Lung (tissue), 12 donors: ENCODE results near the gene NACC1. TPM values are rescaled to one million over a fixed set of nuclear protein-coding genes. Genes with fewer than 3 reads are reported as not detected.

ENCODE experiments used
- ATAC-seq: fragments of 200-7000 bp; cut with Tn5 transposase; one replicate; pipeline ENCODE4 v1.9.1; 2020; ENCODE audit warnings: moderate number of reproducible peaks; ENCODE audit not compliant: insufficient read depth, low FRiP score
- DNase-seq, 3 donors: peaks; one replicate each; pipeline ENCODE4 v3.0.0-alpha.2; 2013 to 2017
- H3K27ac ChIP-seq, 2 donors: one replicate each; pipeline ENCODE4 v1.5.1; 2013; ENCODE audit warnings: mild to moderate bottlenecking in 2 of 2, moderate library complexity in 2 of 2, control low read depth in 1 of 2, inconsistent platforms in 1 of 2, low read depth in 1 of 2, low read length in 1 of 2
- H3K27me3 ChIP-seq, 3 donors: one replicate each; pipeline ENCODE4 v1.5.1; 2013; ENCODE audit warnings: low read length in 2 of 3; ENCODE audit not compliant: control insufficient read depth in 3 of 3, insufficient read depth in 3 of 3
- H3K36me3 ChIP-seq, 4 donors: one replicate each; pipeline ENCODE4 v1.5.1; 2013; ENCODE audit warnings: low read length in 4 of 4, mild to moderate bottlenecking in 1 of 4, moderate library complexity in 1 of 4; ENCODE audit not compliant: control insufficient read depth in 4 of 4, insufficient read depth in 4 of 4
- H3K4me1 ChIP-seq, 5 donors: one replicate each; pipeline ENCODE4 v1.5.1; 2013; ENCODE audit warnings: low read length in 5 of 5, mild to moderate bottlenecking in 2 of 5, moderate library complexity in 1 of 5; ENCODE audit not compliant: control insufficient read depth in 5 of 5, insufficient read depth in 5 of 5
- H3K4me3 ChIP-seq: one replicate; pipeline ENCODE4 v1.5.1; 2013; ENCODE audit warnings: mild to moderate bottlenecking, control low read depth, moderate library complexity
- H3K9ac ChIP-seq, 2 donors: one replicate each; pipeline ENCODE4 v1.5.1; 2013; ENCODE audit warnings: low read length in 2 of 2, control low read depth in 1 of 2; ENCODE audit not compliant: insufficient read depth in 1 of 2
- H3K9me3 ChIP-seq, 4 donors: one replicate each; pipeline ENCODE4 v1.5.1; 2013; ENCODE audit warnings: low read length in 3 of 4, mild to moderate bottlenecking in 1 of 4, moderate library complexity in 1 of 4; ENCODE audit not compliant: control insufficient read depth in 4 of 4, insufficient read depth in 3 of 4
- CTCF ChIP-seq: IDR thresholded peaks from 2 replicates; pipeline ENCODE4 v1.5.1; 2012; ENCODE audit warnings: mild to moderate bottlenecking; ENCODE audit errors: control extremely low read depth, extremely low read depth
- WGBS, 2 donors: extraction: QIAGEN DNeasy Blood & Tissue Kit; methylation state at CpG; one replicate each; pipeline ENCODE4 v1.1.7; 2013; 5-methylcytosine and 5-hydroxymethylcytosine counted together
- polyA plus RNA-seq, 2 donors: library from polyadenylated mRNA; stranded (reverse); fragments of 200-250 nt; gene quantifications; one replicate each; pipeline ENCODE4 v1.2.1, GENCODE V29; 2013
- total RNA-seq, 2 donors: library from RNA; depleted of rRNA in 1 of 2; stranded (reverse); fragments of >200 nt in 1 of 2; gene quantifications; one replicate each; pipeline ENCODE4 v1.2.1, GENCODE V29; 2014 to 2021
- donor health status: control.
- donor health status: control.
- donor health status: Bipolar disorder and iron deficiency.
- donor health status: healthy.
- donor health status: DM: yes; HTN: yes; CAD: no.

The NACC1 gene
- total and polyA plus RNA-seq, 4 donors: 18.4 to 94.8 (median 58.2) TPM

DNA sequence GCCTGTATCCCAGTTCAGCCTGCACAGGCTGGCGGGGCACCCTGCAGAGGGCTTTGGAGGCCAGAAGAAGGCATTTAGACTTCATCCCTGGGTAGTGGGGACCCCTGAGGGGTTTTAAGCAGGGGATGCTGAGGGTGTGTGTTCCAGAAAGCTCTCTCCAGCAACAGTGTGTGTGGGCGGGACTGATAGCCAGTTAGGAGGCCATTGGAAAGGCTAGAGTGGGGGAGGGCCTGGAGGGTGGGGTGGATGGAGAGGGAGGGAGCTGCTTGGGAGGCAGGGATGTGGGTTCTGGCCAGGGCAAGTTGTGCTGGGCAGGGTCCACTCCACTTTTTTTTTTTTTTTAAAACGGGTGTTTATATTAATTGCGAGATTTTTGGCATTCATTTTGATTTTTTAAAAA lies 43.7 kb upstream of the NACC1 start:
- DNase-seq (no peak), ATAC-seq (no peak)
- H3K36me3 ChIP-seq: peaks cover 0 to 47% (median 35%) of the 10 kb centered on the region in 4 donors
- no peaks in the 10 kb centered on the region for H3K27me3 ChIP-seq
- no peak overlapping the region for H3K4me3 ChIP-seq
- no peak overlapping the region for H3K9ac ChIP-seq
- 76 to 95% methylated on average over 4 of the region's 4 CpGs for WGBS, 2 donors
- no peaks in the 10 kb centered on the region for H3K9me3 ChIP-seq
- H3K4me1 ChIP-seq: peaks cover 0 to 58% (median 14%) of the 10 kb centered on the region in 5 donors
- H3K27ac ChIP-seq: no peak overlapping the region
- TF ChIP-seq CTCF: no peak

DNA sequence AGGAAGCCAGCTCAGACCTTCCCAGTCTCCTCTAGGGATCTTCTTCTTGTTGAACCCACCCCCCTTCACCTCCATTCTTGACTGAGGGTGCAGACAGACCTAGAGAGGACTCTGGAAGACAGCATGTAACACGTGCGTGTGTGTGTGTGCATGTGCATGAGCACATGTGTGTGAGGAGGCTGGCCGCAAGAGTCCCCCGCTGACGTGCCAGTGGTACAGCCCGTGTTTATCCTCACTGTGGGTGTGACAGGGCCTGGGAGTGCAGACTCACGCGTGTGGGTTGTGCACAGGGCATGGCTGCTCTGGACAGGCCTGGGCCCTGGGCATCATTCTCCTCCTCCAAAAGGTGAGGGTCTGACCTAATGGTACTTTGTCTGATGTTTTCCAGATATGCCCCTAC lies 41.7 kb upstream of the NACC1 start:
- Histone ChIP-seq H3K27ac (peak overlapping the region in 1 of 2 donors; percentile 5), H3K27me3 (no peaks in the 10 kb centered on the region), H3K4me1 (peaks cover 0 to 52% (median 14%) of the 10 kb centered on the region in 5 donors), H3K4me3 (no peak overlapping the region), H3K36me3 (peaks cover 0 to 47% (median 39%) of the 10 kb centered on the region in 4 donors), H3K9me3 (no peaks in the 10 kb centered on the region), H3K9ac (peak overlapping the region in 1 of 2 donors; percentile 28)
- TF ChIP-seq CTCF: no peak
- 71 to 88% methylated on average over 8 of the region's 8 CpGs for WGBS, 2 donors
- ATAC-seq (no peak), DNase-seq (no peak)

DNA sequence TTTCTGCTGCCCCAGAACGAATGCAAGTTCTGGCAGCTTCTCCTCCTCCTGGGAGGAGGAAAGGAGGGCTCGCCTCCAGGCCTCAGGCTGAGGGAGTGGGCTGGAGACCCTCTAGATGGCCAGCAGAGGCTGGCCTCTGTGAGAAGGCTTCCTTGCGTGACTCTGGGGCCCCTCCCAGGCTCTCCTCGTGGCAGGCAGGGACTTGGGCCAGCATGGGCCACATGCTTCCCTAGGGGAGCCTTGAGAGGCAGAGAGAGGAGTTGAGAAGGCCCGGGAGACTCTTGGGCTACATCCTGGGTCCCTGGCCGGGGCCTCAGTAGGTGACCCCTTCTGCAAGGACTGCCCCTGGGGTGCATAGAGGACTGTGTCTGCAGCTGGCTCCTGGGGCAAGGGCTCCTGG lies 41.3 kb upstream of the NACC1 start:
- ATAC-seq: no peak
- no peak for TF ChIP-seq CTCF
- Histone ChIP-seq H3K36me3 (peaks cover 0 to 49% (median 41%) of the 10 kb centered on the region in 4 donors), H3K4me3 (no peak overlapping the region), H3K9ac (peak overlapping the region in 1 of 2 donors; percentile 28), H3K27ac (peak overlapping the region in 1 of 2 donors; percentile 5), H3K9me3 (no peaks in the 10 kb centered on the region), H3K27me3 (no peaks in the 10 kb centered on the region), H3K4me1 (peaks cover 0 to 52% (median 14%) of the 10 kb centered on the region in 5 donors)
- DNase-seq: no peak
- WGBS, 2 donors: 56 to 64% methylated on average over 6 of the region's 6 CpGs

DNA sequence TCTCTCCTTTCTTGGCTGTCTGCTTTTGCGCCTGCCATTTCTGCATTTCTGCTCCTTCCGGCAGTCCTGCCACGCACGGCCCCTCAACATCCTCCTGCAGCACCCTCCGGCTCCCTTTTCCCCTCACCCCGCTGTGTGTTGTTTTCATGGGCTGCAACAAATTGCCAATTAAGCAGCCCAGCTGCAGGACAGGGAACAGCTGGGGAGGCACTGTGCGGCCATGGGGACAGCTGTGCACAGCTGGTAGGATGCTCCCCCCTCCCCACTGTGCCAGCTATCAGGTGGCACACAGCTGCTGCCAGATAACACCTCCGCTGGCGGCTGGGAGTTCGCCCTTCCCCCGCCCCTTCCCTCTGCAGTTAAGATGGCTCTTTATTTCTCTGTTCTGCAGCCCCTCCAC lies 40.8 kb upstream of the NACC1 start:
- no peak for TF ChIP-seq CTCF
- H3K9me3 ChIP-seq: no peaks in the 10 kb centered on the region
- peaks cover 0 to 52% (median 41%) of the 10 kb centered on the region in 4 donors for H3K36me3 ChIP-seq
- WGBS, 2 donors: 18 to 48% methylated on average over 11 of the region's 11 CpGs
- H3K9ac ChIP-seq: no peak overlapping the region
- DNase-seq (peak; percentile 79 to 87 (median 81)), ATAC-seq (no peak)
- H3K27me3 ChIP-seq: no peaks in the 10 kb centered on the region
- peak overlapping the region in 1 of 2 donors; percentile 5 for H3K27ac ChIP-seq
- H3K4me3 ChIP-seq: no peak overlapping the region
- peaks cover 0 to 50% (median 14%) of the 10 kb centered on the region in 5 donors for H3K4me1 ChIP-seq
